HEK293 (cell line): ENCODE data around the gene SCYL3.

Experiments
- ZBTB49 ChIP-seq: fragments of 450-650 bp; formaldehyde crosslinking; IDR thresholded peaks from 2 replicates; pipeline ENCODE4 v1.5.1; 2016; ENCODE audit warnings: missing biosample characterization, missing genetic modification characterization, low read depth
- ZNF266 ChIP-seq: fragments of 450-650 bp; formaldehyde crosslinking; IDR thresholded peaks from 2 replicates; pipeline ENCODE4 v1.5.1; 2016; ENCODE audit warnings: missing biosample characterization, missing genetic modification characterization, low read depth
- ZNF610 ChIP-seq: fragments of 450-650 bp; formaldehyde crosslinking; IDR thresholded peaks from 2 replicates; pipeline ENCODE4 v1.5.1; 2016; ENCODE audit warnings: missing biosample characterization, missing genetic modification characterization, borderline replicate concordance
- ZNF704 ChIP-seq: fragments of 450-650 bp; formaldehyde crosslinking; IDR thresholded peaks from 2 replicates; pipeline ENCODE4 v1.5.1; 2016; ENCODE audit warnings: missing biosample characterization, missing genetic modification characterization

- no peak for TF ChIP-seq ZBTB49 (tag by site-specific recombination)
- no peak for TF ChIP-seq ZNF610 (tag by site-specific recombination)
- TF ChIP-seq ZNF266, result no peak
- TF ChIP-seq ZNF704 (tag by site-specific recombination), result no peak
These were observed 81.6 kb downstream of the SCYL3 start for GRCh38 chr1:169812131-169812530.
